Psoas muscle (tissue), 8 donors: ENCODE data around the gene DKKL1. TPM values are rescaled to one million over a fixed set of nuclear protein-coding genes. Genes with fewer than 3 reads are reported as not detected.

Source experiments
- ATAC-seq, 4 donors: fragments of 200-7000 bp; cut with Tn5 transposase; one replicate each; pipeline ENCODE4 v1.9.1; 2020; ENCODE audit warnings: moderate library complexity in 3 of 4, mild to moderate bottlenecking in 2 of 4
- DNase-seq, 2 donors: peaks; one replicate each; pipeline ENCODE4 v3.0.0-alpha.2; 2020
- H3K27ac ChIP-seq: fragments of 200-600 bp; one replicate; pipeline ENCODE4 v1.8.0; 2022
- H3K27me3 ChIP-seq, 3 donors: fragments of 200-600 bp in 1 of 3; one replicate each; pipeline versions ENCODE4 v1.6.1 to v1.8.0; 2013 to 2022; ENCODE audit warnings: low read length in 2 of 3, mild to moderate bottlenecking in 2 of 3, moderate library complexity in 1 of 3; ENCODE audit not compliant: insufficient read depth in 3 of 3
- H3K36me3 ChIP-seq, 2 donors: fragments of 200-600 bp in 1 of 2; one replicate each; pipeline versions ENCODE4 v1.6.1 to v1.8.0; 2013 to 2022; ENCODE audit warnings: low read depth in 1 of 2, mild to moderate bottlenecking in 1 of 2, moderate library complexity in 1 of 2; ENCODE audit not compliant: insufficient read depth in 1 of 2
- H3K4me1 ChIP-seq: fragments of 200-600 bp; one replicate; pipeline ENCODE4 v1.8.0; 2022
- H3K4me3 ChIP-seq: fragments of 200-600 bp; one replicate; pipeline ENCODE4 v1.8.0; 2022; ENCODE audit warnings: mild to moderate bottlenecking
- H3K9me3 ChIP-seq: fragments of 200-600 bp; one replicate; pipeline ENCODE4 v1.8.0; 2022
- CTCF ChIP-seq: fragments of 200-600 bp; IDR thresholded peaks from one replicate; pipeline ENCODE4 v1.8.0; 2022; ENCODE audit warnings: antibody characterized with exemption
- WGBS, 3 donors: extraction: QIAGEN DNeasy Blood & Tissue Kit; methylation state at CpG; one replicate each; pipeline versions ENCODE4 v1.1.6 to v1.1.7; 2013; 5-methylcytosine and 5-hydroxymethylcytosine counted together
- intact Hi-C, 2 donors: fragments of 100-400 bp; cut with DNase I; formaldehyde crosslinking; loops; one replicate each; pipeline versions ENCODE4 v1.11.0 to v1.14.2; 2022
- polyA plus RNA-seq, 3 donors: library from polyadenylated mRNA; stranded (reverse); fragments of 200-250 nt; gene quantifications; one replicate each; pipeline ENCODE4 v1.2.3, GENCODE V29; 2013
- total RNA-seq, 4 donors: library from RNA; stranded (reverse); fragmentation: NEBNext Ultra II Directional in 2 of 4; extraction: Animal tissue kit (Norgen Biotek cat#: 25700) in 2 of 4; gene quantifications; one replicate each; pipeline versions ENCODE4 v1.2.1 to v1.2.4, GENCODE V29; 2021 to 2023
- donor health status: healthy with polysubstance abuse.
- donor health status: DM: no; HTN: no; CAD: no; lungs with moderate emphysema.
- donor health status: Bipolar disorder and iron deficiency.
- donor health status: healthy.
- donor health status: DM: yes; HTN: yes; CAD: no.
- donor health status: DM: no; HTN: no; CAD: no.
- donor health status: DM: no; HTN: no; CAD: no.
- donor health status: DM: yes; HTN: yes; CAD: no.

DKKL1 gene
- total and polyA plus RNA-seq, 7 donors: 0.06 TPM; not detected in 6

- WGBS, 3 donors: 82 to 86% (median 86%) methylated on average over 20 of the region's 20 CpGs
- no peak overlapping the region for H3K4me3 ChIP-seq
- H3K4me1 ChIP-seq: no peaks in the 10 kb centered on the region
- H3K36me3 ChIP-seq: no peaks in the 10 kb centered on the region
- H3K27ac ChIP-seq: no peak overlapping the region
- no peaks in the 10 kb centered on the region for H3K9me3 ChIP-seq
- DNase-seq (no peak), ATAC-seq (no peak)
- intact Hi-C loops: no loop called here
- TF ChIP-seq CTCF: no peak
- H3K27me3 ChIP-seq: peaks cover 0 to 6% (median 5%) of the 10 kb centered on the region in 3 donors
Measured at GRCh38 chr19:49389406-49389805, 25.7 kb downstream of the DKKL1 start.

- no peak for DNase-seq
- peaks cover 0 to 6% (median 5%) of the 10 kb centered on the region in 3 donors for H3K27me3 ChIP-seq
Measured at GRCh38 chr19:49390131-49390928, 26.7 kb downstream of the DKKL1 start.

GRCh38 chr19:49390929-49391359 lies 27.3 kb downstream of the DKKL1 start:
- Histone ChIP-seq H3K9me3 (no peaks in the 10 kb centered on the region), H3K27me3 (peaks cover 0 to 6% (median 5%) of the 10 kb centered on the region in 3 donors), H3K4me3 (no peak overlapping the region), H3K36me3 (no peaks in the 10 kb centered on the region), H3K27ac (no peak overlapping the region), H3K4me1 (no peaks in the 10 kb centered on the region)
- TF ChIP-seq CTCF: no peak
- intact Hi-C loops: no loop called here
- DNase-seq: no peak
- no peak for ATAC-seq
- 26 to 40% (median 37%) methylated on average over 9 of the region's 9 CpGs for WGBS, 3 donors

More at GRCh38 chr19:49390131-49390928, 26.7 kb downstream of the DKKL1 start:
- H3K4me3 ChIP-seq: no peak overlapping the region
- intact Hi-C loops: no loop called here
- ATAC-seq: no peak
- H3K4me1 ChIP-seq: no peaks in the 10 kb centered on the region
- H3K27ac ChIP-seq: no peak overlapping the region
- H3K9me3 ChIP-seq: no peaks in the 10 kb centered on the region
- H3K36me3 ChIP-seq: no peaks in the 10 kb centered on the region
- WGBS, 3 donors: 39 to 56% (median 43%) methylated on average over 25 to 26 of the region's 26 CpGs
- no peak for TF ChIP-seq CTCF

DNA sequence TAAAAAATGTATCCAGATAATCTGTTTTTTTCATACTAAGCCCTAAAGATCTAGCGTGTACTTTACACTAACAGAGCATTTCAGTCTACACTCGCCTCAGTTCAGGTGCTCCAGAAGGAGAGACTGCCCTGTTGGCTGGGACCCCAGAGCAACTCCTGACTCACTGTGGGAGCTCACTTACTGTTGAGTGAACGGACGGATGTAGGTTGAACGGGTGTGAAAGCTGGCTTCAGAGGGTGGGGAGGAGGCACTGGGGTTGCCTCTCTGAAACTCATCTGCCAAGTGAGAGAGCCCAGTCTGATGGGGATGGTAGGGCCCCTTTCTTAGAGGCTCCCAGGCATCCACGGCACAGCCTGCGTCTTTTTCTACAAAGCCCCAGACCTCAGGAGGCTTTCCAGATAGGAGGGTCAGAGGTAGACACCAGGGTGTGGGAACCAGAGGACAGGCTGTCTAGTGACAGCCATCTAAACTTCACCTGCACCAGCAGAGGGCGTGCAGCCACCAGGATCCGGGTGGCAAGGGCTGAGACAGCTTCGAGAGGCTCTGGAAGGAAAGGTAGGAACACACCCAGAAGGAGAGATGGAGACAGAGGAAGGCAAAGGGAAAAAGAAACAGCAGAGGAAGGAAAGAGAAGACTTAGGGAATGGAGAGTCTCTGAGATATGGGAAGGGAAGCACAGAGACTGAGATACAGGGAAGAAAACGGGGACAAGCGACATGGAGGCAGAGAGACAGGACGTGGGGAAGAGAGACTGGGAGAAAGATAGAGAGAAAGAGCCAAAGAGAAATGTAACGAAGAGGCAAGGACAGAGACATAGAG lies 28.1 kb downstream of the DKKL1 start:
- peak; percentile 81 for TF ChIP-seq CTCF
- DNase-seq (peak; percentile 77 to 88), ATAC-seq (peak; percentile 85 to 88 (median 86))
- Histone ChIP-seq H3K4me1 (no peaks in the 10 kb centered on the region), H3K4me3 (no peak overlapping the region), H3K27ac (no peak overlapping the region), H3K9me3 (no peaks in the 10 kb centered on the region), H3K27me3 (peaks cover 0 to 6% (median 5%) of the 10 kb centered on the region in 3 donors), H3K36me3 (no peaks in the 10 kb centered on the region)
- 20 to 24% (median 22%) methylated on average over 13 to 14 of the region's 14 CpGs for WGBS, 3 donors
- intact Hi-C loops: loop anchor here (1.0 to 2.0 kb wide), 2 partner anchors 51 to 52 kb away; no protein-coding TSS in a partner anchor
